MM.1S (cell line): ENCODE results near the gene WFIKKN2.

Experiments used
- DNase-seq: peaks from one replicate; pipeline ENCODE4 v3.0.0-alpha.2; 2015
- H2AFZ ChIP-seq: fragments of 300-600 bp; sonication (generic); 2 replicates; pipeline ENCODE4 v1.6.0; 2016; ENCODE audit warnings: antibody characterized with exemption, low read length
- H3F3A ChIP-seq: fragments of 300-600 bp; sonication (generic); 2 replicates; pipeline ENCODE4 v1.6.1; 2016; ENCODE audit warnings: mild to moderate bottlenecking, antibody characterized with exemption, low read length, moderate library complexity, mixed read lengths; ENCODE audit not compliant: insufficient read depth
- H3K27ac ChIP-seq: fragments of 300-600 bp; sonication (generic); 2 replicates; pipeline ENCODE4 v1.5.1; 2016; ENCODE audit warnings: mild to moderate bottlenecking, low read length
- H3K27me3 ChIP-seq: fragments of 300-600 bp; sonication (generic); replicated peaks from 2 replicates; pipeline ENCODE4 v1.6.0; 2016; ENCODE audit warnings: low read length; ENCODE audit not compliant: insufficient read depth
- H3K36me3 ChIP-seq: fragments of 300-600 bp; sonication (generic); replicated peaks from 2 replicates; pipeline ENCODE4 v1.6.1; 2016; ENCODE audit warnings: mild to moderate bottlenecking, low read length, mixed read lengths; ENCODE audit not compliant: insufficient read depth
- H3K4me1 ChIP-seq: fragments of 300-600 bp; sonication (generic); 2 replicates; pipeline ENCODE4 v1.6.1; 2016; ENCODE audit warnings: low read length, mixed read lengths
- H3K4me2 ChIP-seq: fragments of 300-600 bp; sonication (generic); 2 replicates; pipeline ENCODE4 v1.6.0; 2016; ENCODE audit warnings: low read depth, low read length
- H3K4me3 ChIP-seq: fragments of 300-600 bp; sonication (generic); 2 replicates; pipeline ENCODE4 v1.5.1; 2016; ENCODE audit warnings: low read length, mixed read lengths
- H3K79me2 ChIP-seq: fragments of 300-600 bp; sonication (generic); 2 replicates; pipeline ENCODE4 v1.6.1; 2016; ENCODE audit warnings: mixed run types, low read length, mixed read lengths
- H3K9ac ChIP-seq: fragments of 300-600 bp; sonication (generic); 2 replicates; pipeline ENCODE4 v1.6.1; 2016; ENCODE audit warnings: low read length, mixed read lengths
- H3K9me2 ChIP-seq: fragments of 300-600 bp; sonication (generic); replicated peaks from 2 replicates; pipeline ENCODE4 v1.6.1; 2016; ENCODE audit warnings: mild to moderate bottlenecking, low read length, mixed read lengths; ENCODE audit not compliant: insufficient read depth
- H3K9me3 ChIP-seq: fragments of 300-600 bp; sonication (generic); replicated peaks from 2 replicates; pipeline ENCODE4 v1.6.1; 2016; ENCODE audit warnings: mild to moderate bottlenecking, low read length, mixed read lengths; ENCODE audit not compliant: insufficient read depth
- H4K20me1 ChIP-seq: fragments of 300-600 bp; sonication (generic); 2 replicates; pipeline ENCODE4 v1.6.1; 2016; ENCODE audit warnings: mild to moderate bottlenecking, low read length, moderate library complexity, mixed read lengths; ENCODE audit not compliant: insufficient read depth
- CTCF ChIP-seq: fragments of 300-600 bp; sonication (generic); IDR thresholded peaks from 2 replicates; pipeline ENCODE4 v1.5.1; 2016; ENCODE audit warnings: antibody characterized with exemption, low read length, mixed read lengths
- EZH2 ChIP-seq: fragments of 300-600 bp; sonication (generic); optimal IDR thresholded peaks from 2 replicates; pipeline ENCODE3; 2017; ENCODE audit warnings: low read depth, mild to moderate bottlenecking, antibody characterized with exemption, low read length, mixed read lengths
- EZH2phosphoT487 ChIP-seq: fragments of 300-600 bp; sonication (generic); IDR thresholded peaks from 2 replicates; pipeline ENCODE4 v1.6.1; 2018; ENCODE audit warnings: antibody characterized with exemption, low read length

WFIKKN2 gene

DNA sequence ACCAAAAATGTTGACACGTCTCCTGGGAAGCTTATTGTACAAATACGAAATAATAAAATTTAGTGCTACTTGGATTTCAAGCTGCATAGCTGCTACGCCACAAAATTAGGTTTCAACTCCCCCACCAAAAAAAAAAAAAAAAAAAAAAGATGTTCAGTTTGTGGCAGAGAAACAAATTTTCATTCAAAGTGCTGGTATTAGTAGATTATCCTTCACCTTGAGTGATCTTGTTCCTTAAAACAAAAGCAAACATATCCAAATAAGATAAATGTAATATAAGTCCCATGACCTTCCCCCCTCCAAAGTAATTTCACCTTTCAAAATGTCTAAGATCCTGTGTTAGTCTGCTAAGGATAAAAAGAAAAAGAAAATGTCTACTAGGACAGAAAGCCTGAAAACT is 28.5 kb downstream of the WFIKKN2 start:
- H3K79me2 ChIP-seq: peaks cover 41% of the 10 kb centered on the region

GRCh38 chr17:50864747-50865059 is 29.3 kb downstream of the WFIKKN2 start:
- no peak overlapping the region for H2AFZ ChIP-seq

More for the DNA sequence above, 28.5 kb downstream of the WFIKKN2 start:
- Histone ChIP-seq H3K4me3 (peak overlapping the region; percentile 83), H3K36me3 (peaks cover 4% of the 10 kb centered on the region; the same call in 1 of the 2 replicates), H3K9me3 (no peaks in the 10 kb centered on the region), H3K4me1 (peaks cover 11% of the 10 kb centered on the region), H3K27ac (no peak overlapping the region), H4K20me1 (no peaks in the 10 kb centered on the region), H3F3A (peaks cover 25% of the 10 kb centered on the region), H3K27me3 (no peaks in the 10 kb centered on the region), H3K9me2 (no peaks in the 10 kb centered on the region), H3K4me2 (peak overlapping the region; percentile 84), H2AFZ (no peak overlapping the region), H3K9ac (peak overlapping the region; percentile 74; the same call in 1 of the 2 replicates)
- DNase-seq: no peak
- TF ChIP-seq EZH2phosphoT487 (no peak), CTCF (no peak), EZH2 (no peak)

GRCh38 chr17:50865060-50865867 is 29.9 kb downstream of the WFIKKN2 start:
- peaks cover 4% of the 10 kb centered on the region; the same call in 1 of the 2 replicates for H3K36me3 ChIP-seq
- H3K9me3 ChIP-seq: no peaks in the 10 kb centered on the region
- H3K4me1 ChIP-seq: peaks cover 11% of the 10 kb centered on the region
- peak; percentile 61 for DNase-seq
- H4K20me1 ChIP-seq: no peaks in the 10 kb centered on the region
- H3K27me3 ChIP-seq: no peaks in the 10 kb centered on the region
- H2AFZ ChIP-seq: 0 out of 2 replicates have a peak overlapping the region, but pooled peaks have one; percentile 6
- H3F3A ChIP-seq: peaks cover 25% of the 10 kb centered on the region
- no peaks in the 10 kb centered on the region for H3K9me2 ChIP-seq
- H3K79me2 ChIP-seq: peaks cover 41% of the 10 kb centered on the region
- peak overlapping the region; percentile 84 for H3K4me2 ChIP-seq
- peak overlapping the region; percentile 74 for H3K9ac ChIP-seq
- peak; percentile 6; the same call in 1 of the 2 replicates for TF ChIP-seq CTCF
- no peak for TF ChIP-seq EZH2
- H3K4me3 ChIP-seq: peak overlapping the region; percentile 83
- H3K27ac ChIP-seq: peak overlapping the region; percentile 74

More at GRCh38 chr17:50864747-50865059, 29.3 kb downstream of the WFIKKN2 start:
- no peaks in the 10 kb centered on the region for H4K20me1 ChIP-seq
- H3K27me3 ChIP-seq: no peaks in the 10 kb centered on the region
- peaks cover 25% of the 10 kb centered on the region for H3F3A ChIP-seq
- no peaks in the 10 kb centered on the region for H3K9me3 ChIP-seq
- no peaks in the 10 kb centered on the region for H3K9me2 ChIP-seq
- peak overlapping the region; percentile 74 for H3K9ac ChIP-seq
- peaks cover 4% of the 10 kb centered on the region; the same call in 1 of the 2 replicates for H3K36me3 ChIP-seq
- H3K4me2 ChIP-seq: peak overlapping the region; percentile 84
- TF ChIP-seq EZH2phosphoT487 (no peak), CTCF (no peak), EZH2 (no peak)
- no peak for DNase-seq
- H3K79me2 ChIP-seq: peaks cover 41% of the 10 kb centered on the region
- H3K4me3 ChIP-seq: peak overlapping the region; percentile 83
- H3K27ac ChIP-seq: peak overlapping the region; percentile 74; the same call in 1 of the 2 replicates
- peaks cover 11% of the 10 kb centered on the region for H3K4me1 ChIP-seq
